GM21619 (cell line): Measurements from ENCODE around the gene ACTR10.

ENCODE experiments used
- ATAC-seq: cut with Tn5 transposase; IDR thresholded peaks from one replicate; pipeline ENCODE4 v1.9.1; 2021; ENCODE audit not compliant: unreplicated experiment

ACTR10 gene

DNA sequence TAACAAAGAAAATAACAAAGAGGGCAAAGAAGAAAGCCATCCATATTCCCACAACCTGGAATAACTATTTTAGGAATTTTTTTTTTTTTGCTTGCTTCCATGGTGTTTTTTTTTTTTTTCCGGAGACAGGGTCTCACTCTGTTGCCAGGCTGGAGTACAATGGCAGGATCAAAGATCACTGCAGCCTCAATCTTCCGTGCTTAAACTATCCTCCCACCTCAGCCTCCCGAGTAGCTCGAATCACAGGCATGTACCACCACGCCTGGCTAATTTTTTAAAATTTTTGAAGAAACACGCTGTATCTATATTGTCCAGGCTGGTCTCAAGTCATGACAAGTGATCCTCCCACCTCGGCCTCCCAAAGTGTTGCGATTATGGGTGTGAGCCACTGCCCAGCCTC, 78.2 kb downstream of the ACTR10 start:
- ATAC-seq, result no peak

- ATAC-seq, result no peak
Measured at GRCh38 chr14:58280954-58281787, 81.2 kb downstream of the ACTR10 start.

- no peak for ATAC-seq
Measured at GRCh38 chr14:58281969-58282368, 82.0 kb downstream of the ACTR10 start.

GRCh38 chr14:58282925-58283593, 83.1 kb downstream of the ACTR10 start:
- no peak for ATAC-seq

- no peak for ATAC-seq
Measured at GRCh38 chr14:58283730-58284129, 83.8 kb downstream of the ACTR10 start.

DNA sequence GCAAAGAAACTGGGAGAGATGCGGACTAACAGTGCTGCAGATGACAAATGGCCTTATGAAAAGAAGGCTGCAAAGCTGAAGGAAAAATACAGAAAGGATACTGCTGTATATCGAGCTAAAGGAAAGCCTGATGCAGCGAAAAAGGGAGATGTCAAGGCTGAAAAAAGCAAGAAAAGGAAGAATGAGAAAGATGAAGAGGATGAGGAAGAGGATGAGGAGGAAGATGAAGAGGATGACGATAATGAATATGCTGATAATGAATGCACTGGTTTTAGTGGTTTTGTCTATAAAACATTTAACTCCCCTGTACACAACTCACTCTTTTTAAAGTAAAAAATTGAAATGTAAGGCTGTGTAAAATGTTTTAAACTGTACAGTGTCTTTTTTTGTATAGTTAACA, 85.2 kb downstream of the ACTR10 start:
- ATAC-seq, result no peak
